Tibial nerve (tissue), 4 donors: ENCODE measurements around the gene FXYD3.

ENCODE experiments used
- EP300 ChIP-seq, 2 donors: sonication (generic); formaldehyde crosslinking; IDR thresholded peaks; one replicate each; pipeline ENCODE4 v1.6.1; 2017; ENCODE audit warnings: antibody characterized with exemption in 2 of 2, mild to moderate bottlenecking in 1 of 2
- POLR2A ChIP-seq, 2 donors: fragments of 450-650 bp; IDR thresholded peaks; one replicate each; pipeline ENCODE4 v1.6.1; 2017; ENCODE audit warnings: antibody characterized with exemption in 2 of 2, mild to moderate bottlenecking in 2 of 2, moderate library complexity in 2 of 2
- TF ChIP-seq, protein P1 (sequence below), 5 experiments: fragments of 200-600 bp in 3 of 5; fragments of 450-650 bp in 2 of 5; sonication (generic) in 3 of 5; IDR thresholded peaks; one replicate each; pipeline ENCODE4 v1.5.1; 2016 to 2019; ENCODE audit warnings: antibody characterized with exemption in 5 of 5, mild to moderate bottlenecking in 3 of 5, moderate library complexity in 2 of 5

DNA sequence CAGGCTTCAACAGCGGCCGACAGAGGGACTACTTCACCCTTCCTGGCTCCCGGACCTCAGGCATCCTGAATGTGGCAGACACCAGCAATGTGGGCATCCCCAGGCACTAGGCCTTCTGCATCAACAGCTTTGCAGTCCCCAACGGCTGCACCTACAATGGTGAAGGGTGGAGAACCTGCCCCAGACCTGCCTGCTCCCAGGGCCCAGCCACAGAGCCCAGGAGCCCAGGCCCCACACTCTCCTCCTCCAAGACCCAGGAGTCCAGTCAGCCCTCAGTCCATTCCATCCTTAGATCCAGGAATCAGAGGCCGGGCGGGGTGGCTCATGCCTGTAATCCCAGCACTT lies 39.6 kb upstream of the FXYD3 start:
- TF ChIP-seq POLR2A (IDR thresholded peaks at IDR 0.05) (no peak), EP300 (IDR thresholded peaks at IDR 0.05) (no peak)
- TF ChIP-seq, protein P1, sequence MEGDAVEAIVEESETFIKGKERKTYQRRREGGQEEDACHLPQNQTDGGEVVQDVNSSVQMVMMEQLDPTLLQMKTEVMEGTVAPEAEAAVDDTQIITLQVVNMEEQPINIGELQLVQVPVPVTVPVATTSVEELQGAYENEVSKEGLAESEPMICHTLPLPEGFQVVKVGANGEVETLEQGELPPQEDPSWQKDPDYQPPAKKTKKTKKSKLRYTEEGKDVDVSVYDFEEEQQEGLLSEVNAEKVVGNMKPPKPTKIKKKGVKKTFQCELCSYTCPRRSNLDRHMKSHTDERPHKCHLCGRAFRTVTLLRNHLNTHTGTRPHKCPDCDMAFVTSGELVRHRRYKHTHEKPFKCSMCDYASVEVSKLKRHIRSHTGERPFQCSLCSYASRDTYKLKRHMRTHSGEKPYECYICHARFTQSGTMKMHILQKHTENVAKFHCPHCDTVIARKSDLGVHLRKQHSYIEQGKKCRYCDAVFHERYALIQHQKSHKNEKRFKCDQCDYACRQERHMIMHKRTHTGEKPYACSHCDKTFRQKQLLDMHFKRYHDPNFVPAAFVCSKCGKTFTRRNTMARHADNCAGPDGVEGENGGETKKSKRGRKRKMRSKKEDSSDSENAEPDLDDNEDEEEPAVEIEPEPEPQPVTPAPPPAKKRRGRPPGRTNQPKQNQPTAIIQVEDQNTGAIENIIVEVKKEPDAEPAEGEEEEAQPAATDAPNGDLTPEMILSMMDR (IDR thresholded peaks at IDR 0.05) = no peak
